H1 (cell line): ENCODE results near the gene ARSB. TPM values are rescaled to one million over a fixed set of nuclear protein-coding genes. Genes with fewer than 3 reads are reported as not detected.

Experiments
- BCL11A ChIP-seq, 2 experiments: IDR thresholded peaks; one replicate each; pipeline ENCODE4 v1.6.1; 2011; ENCODE audit warnings: low read depth in 2 of 2, low read length in 2 of 2, mild to moderate bottlenecking in 2 of 2
- CHD7 ChIP-seq: fragments of 300-600 bp; sonication (generic); IDR thresholded peaks from 2 replicates; pipeline ENCODE4 v1.7.1; 2012; ENCODE audit warnings: low read length, moderate library complexity, mild to moderate bottlenecking, inconsistent platforms; ENCODE audit not compliant: insufficient replicate concordance
- CREB1 ChIP-seq: IDR thresholded peaks from 2 replicates; pipeline ENCODE4 v1.6.1; 2012; ENCODE audit warnings: inconsistent platforms
- EP300 ChIP-seq, 2 experiments: IDR thresholded peaks; 1 replicate in 1 of 2; 2 replicates in 1 of 2; pipeline ENCODE4 v1.6.1; 2011 to 2012; ENCODE audit warnings: low read depth in 2 of 2, low read length in 2 of 2, mild to moderate bottlenecking in 2 of 2, borderline replicate concordance in 1 of 2, inconsistent platforms in 1 of 2, moderate library complexity in 1 of 2
- GTF2F1 ChIP-seq: IDR thresholded peaks from 2 replicates; pipeline ENCODE4 v1.6.1; 2012; ENCODE audit warnings: low read depth, low read length, improper control_type of control experiment, borderline replicate concordance
- NANOG ChIP-seq: IDR thresholded peaks from 2 replicates; pipeline ENCODE4 v1.6.1; 2011; ENCODE audit warnings: low read length, low read depth, mild to moderate bottlenecking, inconsistent platforms; ENCODE audit not compliant: insufficient read depth, poor library complexity, severe bottlenecking
- POU5F1 ChIP-seq: IDR thresholded peaks from 2 replicates; pipeline ENCODE4 v1.6.1; 2011; ENCODE audit warnings: low read depth, mild to moderate bottlenecking, low read length, moderate library complexity
- RBBP5 ChIP-seq: IDR thresholded peaks from 2 replicates; pipeline ENCODE4 v1.7.1; 2012; ENCODE audit warnings: low read depth, mild to moderate bottlenecking, inconsistent platforms, low read length, moderate library complexity, borderline replicate concordance
- RFX5 ChIP-seq: IDR thresholded peaks from 2 replicates; pipeline ENCODE4 v1.6.1; 2011; ENCODE audit warnings: low read depth, low read length, improper control_type of control experiment, borderline replicate concordance
- RXRA ChIP-seq: IDR thresholded peaks from 2 replicates; pipeline ENCODE4 v1.6.1; 2011; ENCODE audit warnings: low read depth, mild to moderate bottlenecking, low read length, moderate library complexity; ENCODE audit not compliant: insufficient read depth
- SP1 ChIP-seq: IDR thresholded peaks from 2 replicates; pipeline ENCODE4 v1.6.1; 2011; ENCODE audit warnings: low read depth, low read length
- ZNF274 ChIP-seq: IDR thresholded peaks from 2 replicates; pipeline ENCODE4 v1.7.0; 2012; ENCODE audit warnings: low read length, borderline replicate concordance; ENCODE audit errors: extremely low read depth
- polyA plus RNA-seq, 7 experiments: library from polyadenylated mRNA; depleted of rRNA in 3 of 7; stranded (reverse) in 5 of 7; unstranded in 2 of 7; fragments of >200 nt in 5 of 7; fragments of 200-250 nt in 2 of 7; gene quantifications; 1 replicate in 5 of 7; 2 replicates in 1 of 7; 4 replicates in 1 of 7; pipeline versions ENCODE4 v1.2.1 to v1.2.3, GENCODE V29; 2011 to 2013; ENCODE audit warnings: missing spikeins in 2 of 7, mixed read lengths in 2 of 7
- total RNA-seq: library from RNA; stranded (reverse); fragmentation: NEBNext Ultra II Directional; extraction: Animal tissue kit (Norgen Biotek cat#: 25700); gene quantifications from 2 replicates; pipeline ENCODE4 v1.2.1, GENCODE V29; 2021

ARSB gene
- total and polyA plus RNA-seq, 2 of the 8 experiments (the other 6 are each of a cell fraction or from before 2014, with no cell fraction given) = 6.4 to 13.9 TPM

- TF ChIP-seq CHD7 (no peak), RBBP5 (no peak), BCL11A (IDR thresholded peaks at IDR 0.05; ENCODE audit: low read depth in 2 of 2, low read length in 2 of 2) (no peak), NANOG (no peak), EP300 (IDR thresholded peaks at IDR 0.05; ENCODE audit: borderline replicate concordance in 1 of 2, low read depth in 2 of 2, low read length in 2 of 2) (no peak), RFX5 (no peak), RXRA (no peak), ZNF274 (no peak), POU5F1 (no peak), SP1 (no peak), CREB1 (no peak), GTF2F1 (no peak)
These were observed 157.4 kb downstream of the ARSB start (continued) for GRCh38 chr5:78827725-78828124.
